Liver (tissue), 9 donors: ENCODE data around the gene F8. TPM values are rescaled to one million over a fixed set of nuclear protein-coding genes. Genes with fewer than 3 reads are reported as not detected.

Experiments used
- DNase-seq: peaks from one replicate; pipeline ENCODE4 v3.0.0-alpha.2; 2017; ENCODE audit warnings: low spot score
- H3K27ac ChIP-seq, 2 donors: one replicate each; pipeline ENCODE4 v1.7.0; 2013; ENCODE audit warnings: inconsistent platforms in 2 of 2, low read length in 2 of 2, control low read depth in 1 of 2, low read depth in 1 of 2, mild to moderate bottlenecking in 1 of 2
- H3K27me3 ChIP-seq, 4 donors: one replicate each; pipeline versions ENCODE4 v1.6.1 to v1.7.0; 2013; ENCODE audit warnings: low read length in 3 of 4, inconsistent platforms in 1 of 4, mild to moderate bottlenecking in 1 of 4, moderate library complexity in 1 of 4; ENCODE audit not compliant: control insufficient read depth in 4 of 4, insufficient read depth in 4 of 4
- H3K36me3 ChIP-seq, 4 donors: one replicate each; pipeline versions ENCODE4 v1.6.1 to v1.7.0; 2013; ENCODE audit warnings: low read length in 3 of 4, mild to moderate bottlenecking in 3 of 4, low read depth in 1 of 4, moderate library complexity in 1 of 4; ENCODE audit not compliant: control insufficient read depth in 4 of 4, insufficient read depth in 3 of 4
- H3K4me1 ChIP-seq, 4 donors: one replicate each; pipeline versions ENCODE4 v1.6.1 to v1.7.0; 2013; ENCODE audit warnings: low read length in 3 of 4, mild to moderate bottlenecking in 3 of 4, moderate library complexity in 1 of 4; ENCODE audit not compliant: control insufficient read depth in 4 of 4, insufficient read depth in 4 of 4
- H3K4me3 ChIP-seq, 3 donors: one replicate each; pipeline versions ENCODE4 v1.6.1 to v1.7.0; 2013; ENCODE audit warnings: low read length in 3 of 3, control low read depth in 1 of 3, low read depth in 1 of 3, mild to moderate bottlenecking in 1 of 3
- H3K9ac ChIP-seq, 2 donors: one replicate each; pipeline ENCODE4 v1.7.0; 2013; ENCODE audit warnings: low read length in 2 of 2, mild to moderate bottlenecking in 2 of 2, moderate library complexity in 2 of 2, control low read depth in 1 of 2, low read depth in 1 of 2
- H3K9me3 ChIP-seq, 4 donors: one replicate each; pipeline versions ENCODE4 v1.6.1 to v1.7.0; 2013; ENCODE audit warnings: low read length in 3 of 4; ENCODE audit not compliant: control insufficient read depth in 4 of 4
- ATF3 ChIP-seq: IDR thresholded peaks from 2 replicates; pipeline ENCODE4 v1.6.1; 2016; ENCODE audit warnings: antibody characterized with exemption
- CTCF ChIP-seq: fragments of 150-350 bp; IDR thresholded peaks from 2 replicates; pipeline ENCODE4 v1.5.1; 2017; ENCODE audit warnings: improper control_type of control experiment, low read depth, low read length; ENCODE audit not compliant: missing input control
- EGR1 ChIP-seq, 2 donors: IDR thresholded peaks; 2 replicates each; pipeline ENCODE4 v1.6.1; 2016 to 2018; ENCODE audit warnings: antibody characterized with exemption in 2 of 2, low read depth in 2 of 2
- FOXA2 ChIP-seq: IDR thresholded peaks from 2 replicates; pipeline ENCODE4 v1.6.1; 2016; ENCODE audit warnings: antibody characterized with exemption
- GABPA ChIP-seq, 2 donors: IDR thresholded peaks in 1 of 2; conservative IDR thresholded peaks in 1 of 2; 2 replicates each; pipeline ENCODE4 v1.6.1; 2016; ENCODE audit warnings: antibody characterized with exemption in 2 of 2, mild to moderate bottlenecking in 1 of 2, moderate library complexity in 1 of 2
- HNF4A ChIP-seq, 2 donors: conservative IDR thresholded peaks; 2 replicates each; pipeline ENCODE4 v1.6.1; 2016; ENCODE audit warnings: antibody characterized with exemption in 2 of 2, mild to moderate bottlenecking in 2 of 2
- HNF4G ChIP-seq: IDR thresholded peaks from 2 replicates; pipeline ENCODE4 v1.6.1; 2016; ENCODE audit warnings: antibody characterized with exemption
- JUND ChIP-seq, 2 donors: IDR thresholded peaks; 2 replicates each; pipeline ENCODE4 v1.6.1; 2016; ENCODE audit warnings: antibody characterized with exemption in 2 of 2
- NR2F2 ChIP-seq: IDR thresholded peaks from 2 replicates; pipeline ENCODE4 v1.6.1; 2016; ENCODE audit warnings: antibody characterized with exemption
- RAD21 ChIP-seq, 2 donors: IDR thresholded peaks; 2 replicates each; pipeline ENCODE4 v1.6.1; 2016; ENCODE audit warnings: antibody characterized with exemption in 2 of 2, mild to moderate bottlenecking in 2 of 2
- REST ChIP-seq: IDR thresholded peaks from 2 replicates; pipeline ENCODE4 v1.6.1; 2016; ENCODE audit warnings: antibody characterized with exemption, mild to moderate bottlenecking
- SP1 ChIP-seq: IDR thresholded peaks from 2 replicates; pipeline ENCODE4 v1.6.1; 2018; ENCODE audit warnings: antibody characterized with exemption, mild to moderate bottlenecking
- TAF1 ChIP-seq: conservative IDR thresholded peaks from 2 replicates; pipeline ENCODE4 v1.6.1; 2016; ENCODE audit warnings: antibody characterized with exemption, mild to moderate bottlenecking
- ZBTB33 ChIP-seq: IDR thresholded peaks from 2 replicates; pipeline ENCODE4 v1.6.1; 2016; ENCODE audit warnings: antibody characterized with exemption
- WGBS: extraction: QIAGEN DNeasy Blood & Tissue Kit; methylation state at CpG from one replicate; pipeline ENCODE4 v1.1.7; 2013; 5-methylcytosine and 5-hydroxymethylcytosine counted together
- polyA plus RNA-seq, 2 donors: library from polyadenylated mRNA; stranded (reverse) in 1 of 2; unstranded in 1 of 2; fragments of 200-250 nt in 1 of 2; fragments of >200 nt in 1 of 2; fragmentation: Nextera tagmentation in 1 of 2; extraction: Ambion mirVana in 1 of 2; gene quantifications; one replicate each; pipeline versions ENCODE4 v1.2.1 to v1.2.3, GENCODE V29; 2013 to 2015
- total RNA-seq, 2 donors: library from RNA; depleted of rRNA; stranded (reverse); fragments of >200 nt; gene quantifications; one replicate each; pipeline ENCODE4 v1.2.3, GENCODE V29; 2014
- donor health status: healthy.
- donor health status: healthy.
- donor health status: healthy.
- donor health status: healthy.
- donor health status: healthy.

F8 gene
- total and polyA plus RNA-seq, 4 donors: 8.0 to 22.3 (median 13.8) TPM

GRCh38 chrX:154850957-154851611 is 171.4 kb downstream of the F8 start:
- Histone ChIP-seq H3K36me3 (no peaks in the 10 kb centered on the region), H3K4me1 (no peaks in the 10 kb centered on the region), H3K27me3 (no peaks in the 10 kb centered on the region), H3K4me3 (no peak overlapping the region), H3K9ac (no peak overlapping the region), H3K9me3 (no peaks in the 10 kb centered on the region), H3K27ac (no peak overlapping the region)
- no peak for DNase-seq
- 95% methylated on average over 1 of the region's 1 CpG for WGBS
- no peak for TF ChIP-seq RAD21 (IDR thresholded peaks at IDR 0.05)
- no peak for TF ChIP-seq HNF4A (conservative IDR thresholded peaks at IDR 0.05)
- no peak for TF ChIP-seq REST
- TF ChIP-seq CTCF: no peak
- no peak for TF ChIP-seq ZBTB33
- no peak for TF ChIP-seq NR2F2
- no peak for TF ChIP-seq HNF4G
- TF ChIP-seq EGR1 (IDR thresholded peaks at IDR 0.05; ENCODE audit: low read depth in 2 of 2): no peak
- TF ChIP-seq ATF3: no peak
- TF ChIP-seq JUND (IDR thresholded peaks at IDR 0.05): no peak
- no peak for TF ChIP-seq SP1
- TF ChIP-seq FOXA2: no peak
- no peak for TF ChIP-seq GABPA (IDR thresholded peaks at IDR 0.05 in 1 of 2, conservative IDR thresholded peaks at IDR 0.05 in 1 of 2)

- 91% methylated on average over 2 of the region's 2 CpGs for WGBS
- H3K27me3 ChIP-seq: no peaks in the 10 kb centered on the region
- no peak overlapping the region for H3K27ac ChIP-seq
- H3K9ac ChIP-seq: no peak overlapping the region
- no peaks in the 10 kb centered on the region for H3K36me3 ChIP-seq
- no peaks in the 10 kb centered on the region for H3K4me1 ChIP-seq
- no peaks in the 10 kb centered on the region for H3K9me3 ChIP-seq
- no peak for DNase-seq
- H3K4me3 ChIP-seq: no peak overlapping the region
- TF ChIP-seq TAF1 (no peak), REST (no peak), CTCF (peak; percentile 65), ZBTB33 (no peak), SP1 (no peak), ATF3 (no peak), GABPA (IDR thresholded peaks at IDR 0.05 in 1 of 2, conservative IDR thresholded peaks at IDR 0.05 in 1 of 2) (no peak)
Observed at GRCh38 chrX:154840856-154841255, 181.7 kb downstream of the F8 start.
